Thyroid gland (tissue), 4 donors: ENCODE measurements around the gene MRPL18. TPM values are rescaled to one million over a fixed set of nuclear protein-coding genes. Genes with fewer than 3 reads are reported as not detected.

ENCODE experiments used
- DNase-seq, 2 donors: peaks; one replicate each; pipeline ENCODE4 v3.0.0-alpha.2; 2019
- H3K27ac ChIP-seq, 3 donors: fragments of 200-600 bp; sonication (generic); 1 replicate in 2 of 3; 2 replicates in 1 of 3; pipeline ENCODE4 v1.5.1; 2016 to 2019; ENCODE audit warnings: mild to moderate bottlenecking in 1 of 3, moderate library complexity in 1 of 3
- H3K27me3 ChIP-seq: fragments of 200-600 bp; sonication (generic); one replicate; pipeline ENCODE4 v1.5.1; 2019
- H3K36me3 ChIP-seq, 2 donors: fragments of 200-600 bp; sonication (generic); one replicate each; pipeline ENCODE4 v1.5.1; 2016 to 2019
- H3K4me1 ChIP-seq, 2 donors: fragments of 200-600 bp; sonication (generic); one replicate each; pipeline ENCODE4 v1.5.1; 2017 to 2019
- H3K4me3 ChIP-seq, 3 donors: fragments of 200-600 bp; sonication (generic); replicated peaks in 1 of 3; 1 replicate in 2 of 3; 2 replicates in 1 of 3; pipeline ENCODE4 v1.5.1; 2016; ENCODE audit warnings: mild to moderate bottlenecking in 1 of 3
- H3K9me3 ChIP-seq: fragments of 200-600 bp; sonication (generic); one replicate; pipeline ENCODE4 v1.5.1; 2017
- CTCF ChIP-seq, 6 experiments: fragments of 200-600 bp in 3 of 6; fragments of 450-650 bp in 3 of 6; sonication (generic) in 3 of 6; IDR thresholded peaks; one replicate each; pipeline ENCODE4 v1.5.1; 2016 to 2019; ENCODE audit warnings: antibody characterized with exemption in 6 of 6, mild to moderate bottlenecking in 2 of 6, inconsistent platforms in 1 of 6, moderate library complexity in 1 of 6
- POLR2A ChIP-seq, 2 donors: fragments of 450-650 bp; IDR thresholded peaks; one replicate each; pipeline ENCODE4 v1.6.1; 2017; ENCODE audit warnings: antibody characterized with exemption in 2 of 2, mild to moderate bottlenecking in 2 of 2, moderate library complexity in 1 of 2
- WGBS, 2 donors: methylation state at CpG; one replicate each; pipeline ENCODE4 v1.1.5; 2017; 5-methylcytosine and 5-hydroxymethylcytosine counted together
- intact Hi-C: fragments of 100-400 bp; cut with DNase I; formaldehyde crosslinking; loops from one replicate; pipeline ENCODE4 v1.15.1; 2023
- total RNA-seq, 4 donors: library from RNA; depleted of rRNA; stranded (reverse); fragments of >200 nt; gene quantifications; one replicate each; pipeline ENCODE4 v1.2.3, GENCODE V29; 2016

MRPL18 gene
- total RNA-seq, 4 donors from 2014 or later = 48.3 to 85.7 (median 54.2) TPM

- H3K27me3 ChIP-seq = no peaks in the 10 kb centered on the region
- TF ChIP-seq CTCF (IDR thresholded peaks at IDR 0.05) (no peak), POLR2A (IDR thresholded peaks at IDR 0.05) (no peak)
- H3K36me3 ChIP-seq = peaks cover 23 to 43% of the 10 kb centered on the region in 2 donors
- no peak overlapping the region for H3K4me3 ChIP-seq
- intact Hi-C loops = no loop called here
- H3K27ac ChIP-seq = no peak overlapping the region
- H3K4me1 ChIP-seq = peaks cover 13 to 15% of the 10 kb centered on the region in 2 donors
- peak; percentile 35 to 50 for DNase-seq
- 41 to 45% methylated on average over 4 of the region's 4 CpGs for WGBS, 2 donors
- no peaks in the 10 kb centered on the region for H3K9me3 ChIP-seq
Observed at GRCh38 chr6:159756508-159756907, 33.8 kb upstream of the MRPL18 start.

GRCh38 chr6:159758031-159759001, 32.0 kb upstream of the MRPL18 start:
- no peak for TF ChIP-seq POLR2A (IDR thresholded peaks at IDR 0.05)
- TF ChIP-seq CTCF (IDR thresholded peaks at IDR 0.05) = no peak
- peaks cover 11 to 33% of the 10 kb centered on the region in 2 donors for H3K36me3 ChIP-seq
- no peak overlapping the region for H3K4me3 ChIP-seq
- WGBS, 2 donors = 80 to 84% methylated on average over 7 of the region's 7 CpGs
- peaks cover 21 to 22% of the 10 kb centered on the region in 2 donors for H3K4me1 ChIP-seq
- no peaks in the 10 kb centered on the region for H3K9me3 ChIP-seq
- no peaks in the 10 kb centered on the region for H3K27me3 ChIP-seq
- intact Hi-C loops = no loop called here
- DNase-seq = no peak
- no peak overlapping the region for H3K27ac ChIP-seq

- Histone ChIP-seq H3K27me3 (no peaks in the 10 kb centered on the region), H3K36me3 (peaks cover 11 to 20% of the 10 kb centered on the region in 2 donors), H3K27ac (no peak overlapping the region), H3K4me3 (no peak overlapping the region), H3K9me3 (no peaks in the 10 kb centered on the region), H3K4me1 (peaks cover 21 to 22% of the 10 kb centered on the region in 2 donors)
- 74 to 76% methylated on average over 2 of the region's 2 CpGs for WGBS, 2 donors
- no peak for DNase-seq
- intact Hi-C loops = loop anchor here (10.0 kb wide), 1 partner anchor 65 kb away; the partner anchor contains the start of gene SOD2
- no peak for TF ChIP-seq POLR2A (IDR thresholded peaks at IDR 0.05)
- TF ChIP-seq CTCF (IDR thresholded peaks at IDR 0.05) = no peak
Observed at GRCh38 chr6:159759645-159760044, 30.6 kb upstream of the MRPL18 start.

GRCh38 chr6:159760602-159761057, 29.6 kb upstream of the MRPL18 start:
- no peak for DNase-seq
- peaks cover 4 to 12% of the 10 kb centered on the region in 2 donors for H3K36me3 ChIP-seq
- TF ChIP-seq POLR2A (IDR thresholded peaks at IDR 0.05) (no peak), CTCF (IDR thresholded peaks at IDR 0.05) (no peak)
- H3K27ac ChIP-seq = peak overlapping the region in 2 of 3 donors; percentile 95 to 99
- peaks cover 21 to 22% of the 10 kb centered on the region in 2 donors for H3K4me1 ChIP-seq
- 64 to 72% methylated on average over 3 of the region's 3 CpGs for WGBS, 2 donors
- intact Hi-C loops = loop anchor here (10.0 kb wide), 1 partner anchor 66 kb away; the partner anchor contains the start of gene SOD2
- no peaks in the 10 kb centered on the region for H3K27me3 ChIP-seq
- no peak overlapping the region for H3K4me3 ChIP-seq
- no peaks in the 10 kb centered on the region for H3K9me3 ChIP-seq
